Measurements from ENCODE around the gene SLC5A10. TPM values are rescaled to one million over a fixed set of nuclear protein-coding genes. Genes with fewer than 3 reads are reported as not detected.

Gene SLC5A10
- total and polyA plus RNA-seq, 2 experiments from 2014 or later, result 0.10 TPM; not detected in 1

DNA sequence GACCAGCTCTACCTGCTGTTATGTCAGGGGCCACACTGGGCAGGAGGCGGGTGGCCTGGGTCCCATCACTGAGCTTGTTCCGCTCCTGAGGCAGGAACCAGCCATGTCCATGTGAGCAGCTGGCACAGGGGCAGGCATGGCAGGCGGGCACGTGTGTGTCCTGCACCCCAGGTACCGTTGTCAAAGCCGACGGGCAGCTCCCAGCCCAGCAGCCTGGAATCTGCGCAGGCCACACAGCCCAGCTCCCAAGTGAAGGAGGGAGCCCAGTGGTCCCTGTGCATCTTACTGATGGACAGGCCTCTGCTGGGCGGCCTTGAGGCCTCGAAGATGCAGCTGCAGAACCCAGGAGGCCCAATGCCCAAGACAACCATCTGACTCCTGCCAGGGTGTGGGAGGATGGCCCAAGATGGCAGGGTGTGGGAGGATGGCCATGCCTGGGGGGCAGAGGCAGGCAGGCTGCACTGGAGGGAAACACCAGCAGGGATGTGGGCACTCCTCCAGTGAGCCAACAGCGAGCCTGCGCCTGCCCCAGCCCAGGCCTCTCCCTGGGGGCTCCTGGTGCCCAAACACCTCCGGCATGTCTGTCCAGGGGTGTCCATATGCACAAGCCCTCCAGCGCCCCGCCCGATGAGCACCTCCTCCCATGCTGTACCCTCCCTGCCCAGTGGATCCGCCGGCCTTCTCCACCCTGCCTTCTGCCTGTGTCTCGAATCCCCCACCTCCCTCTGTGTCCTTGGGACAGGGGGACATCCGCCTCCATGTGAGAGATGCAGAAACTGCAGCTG lies 39.8 kb downstream of the SLC5A10 start (continued):
- TF ChIP-seq, protein P1, sequence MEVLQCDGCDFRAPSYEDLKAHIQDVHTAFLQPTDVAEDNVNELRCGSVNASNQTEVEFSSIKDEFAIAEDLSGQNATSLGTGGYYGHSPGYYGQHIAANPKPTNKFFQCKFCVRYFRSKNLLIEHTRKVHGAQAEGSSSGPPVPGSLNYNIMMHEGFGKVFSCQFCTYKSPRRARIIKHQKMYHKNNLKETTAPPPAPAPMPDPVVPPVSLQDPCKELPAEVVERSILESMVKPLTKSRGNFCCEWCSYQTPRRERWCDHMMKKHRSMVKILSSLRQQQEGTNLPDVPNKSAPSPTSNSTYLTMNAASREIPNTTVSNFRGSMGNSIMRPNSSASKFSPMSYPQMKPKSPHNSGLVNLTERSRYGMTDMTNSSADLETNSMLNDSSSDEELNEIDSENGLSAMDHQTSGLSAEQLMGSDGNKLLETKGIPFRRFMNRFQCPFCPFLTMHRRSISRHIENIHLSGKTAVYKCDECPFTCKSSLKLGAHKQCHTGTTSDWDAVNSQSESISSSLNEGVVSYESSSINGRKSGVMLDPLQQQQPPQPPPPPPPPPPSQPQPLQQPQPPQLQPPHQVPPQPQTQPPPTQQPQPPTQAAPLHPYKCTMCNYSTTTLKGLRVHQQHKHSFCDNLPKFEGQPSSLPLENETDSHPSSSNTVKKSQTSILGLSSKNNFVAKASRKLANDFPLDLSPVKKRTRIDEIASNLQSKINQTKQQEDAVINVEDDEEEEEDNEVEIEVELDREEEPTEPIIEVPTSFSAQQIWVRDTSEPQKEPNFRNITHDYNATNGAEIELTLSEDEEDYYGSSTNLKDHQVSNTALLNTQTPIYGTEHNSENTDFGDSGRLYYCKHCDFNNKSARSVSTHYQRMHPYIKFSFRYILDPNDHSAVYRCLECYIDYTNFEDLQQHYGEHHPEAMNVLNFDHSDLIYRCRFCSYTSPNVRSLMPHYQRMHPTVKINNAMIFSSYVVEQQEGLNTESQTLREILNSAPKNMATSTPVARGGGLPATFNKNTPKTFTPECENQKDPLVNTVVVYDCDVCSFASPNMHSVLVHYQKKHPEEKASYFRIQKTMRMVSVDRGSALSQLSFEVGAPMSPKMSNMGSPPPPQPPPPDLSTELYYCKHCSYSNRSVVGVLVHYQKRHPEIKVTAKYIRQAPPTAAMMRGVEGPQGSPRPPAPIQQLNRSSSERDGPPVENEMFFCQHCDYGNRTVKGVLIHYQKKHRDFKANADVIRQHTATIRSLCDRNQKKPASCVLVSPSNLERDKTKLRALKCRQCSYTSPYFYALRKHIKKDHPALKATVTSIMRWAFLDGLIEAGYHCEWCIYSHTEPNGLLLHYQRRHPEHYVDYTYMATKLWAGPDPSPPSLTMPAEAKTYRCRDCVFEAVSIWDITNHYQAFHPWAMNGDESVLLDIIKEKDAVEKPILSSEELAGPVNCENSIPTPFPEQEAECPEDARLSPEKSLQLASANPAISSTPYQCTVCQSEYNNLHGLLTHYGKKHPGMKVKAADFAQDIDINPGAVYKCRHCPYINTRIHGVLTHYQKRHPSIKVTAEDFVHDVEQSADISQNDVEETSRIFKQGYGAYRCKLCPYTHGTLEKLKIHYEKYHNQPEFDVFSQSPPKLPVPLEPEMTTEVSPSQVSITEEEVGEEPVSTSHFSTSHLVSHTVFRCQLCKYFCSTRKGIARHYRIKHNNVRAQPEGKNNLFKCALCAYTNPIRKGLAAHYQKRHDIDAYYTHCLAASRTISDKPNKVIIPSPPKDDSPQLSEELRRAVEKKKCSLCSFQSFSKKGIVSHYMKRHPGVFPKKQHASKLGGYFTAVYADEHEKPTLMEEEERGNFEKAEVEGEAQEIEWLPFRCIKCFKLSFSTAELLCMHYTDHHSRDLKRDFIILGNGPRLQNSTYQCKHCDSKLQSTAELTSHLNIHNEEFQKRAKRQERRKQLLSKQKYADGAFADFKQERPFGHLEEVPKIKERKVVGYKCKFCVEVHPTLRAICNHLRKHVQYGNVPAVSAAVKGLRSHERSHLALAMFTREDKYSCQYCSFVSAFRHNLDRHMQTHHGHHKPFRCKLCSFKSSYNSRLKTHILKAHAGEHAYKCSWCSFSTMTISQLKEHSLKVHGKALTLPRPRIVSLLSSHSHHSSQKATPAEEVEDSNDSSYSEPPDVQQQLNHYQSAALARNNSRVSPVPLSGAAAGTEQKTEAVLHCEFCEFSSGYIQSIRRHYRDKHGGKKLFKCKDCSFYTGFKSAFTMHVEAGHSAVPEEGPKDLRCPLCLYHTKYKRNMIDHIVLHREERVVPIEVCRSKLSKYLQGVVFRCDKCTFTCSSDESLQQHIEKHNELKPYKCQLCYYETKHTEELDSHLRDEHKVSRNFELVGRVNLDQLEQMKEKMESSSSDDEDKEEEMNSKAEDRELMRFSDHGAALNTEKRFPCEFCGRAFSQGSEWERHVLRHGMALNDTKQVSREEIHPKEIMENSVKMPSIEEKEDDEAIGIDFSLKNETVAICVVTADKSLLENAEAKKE (CRISPR knock-in tag; IDR thresholded peaks at IDR 0.05), result no peak
- no peak for TF ChIP-seq CTCF (conservative IDR thresholded peaks at IDR 0.05; ENCODE audit: low read depth in 2 of 2)
- no peak for TF ChIP-seq STAT1 (IDR thresholded peaks at IDR 0.05; ENCODE audit: unreplicated experiment)
- TF ChIP-seq JUNB (IDR thresholded peaks at IDR 0.05; ENCODE audit: unreplicated experiment), result no peak

DNA sequence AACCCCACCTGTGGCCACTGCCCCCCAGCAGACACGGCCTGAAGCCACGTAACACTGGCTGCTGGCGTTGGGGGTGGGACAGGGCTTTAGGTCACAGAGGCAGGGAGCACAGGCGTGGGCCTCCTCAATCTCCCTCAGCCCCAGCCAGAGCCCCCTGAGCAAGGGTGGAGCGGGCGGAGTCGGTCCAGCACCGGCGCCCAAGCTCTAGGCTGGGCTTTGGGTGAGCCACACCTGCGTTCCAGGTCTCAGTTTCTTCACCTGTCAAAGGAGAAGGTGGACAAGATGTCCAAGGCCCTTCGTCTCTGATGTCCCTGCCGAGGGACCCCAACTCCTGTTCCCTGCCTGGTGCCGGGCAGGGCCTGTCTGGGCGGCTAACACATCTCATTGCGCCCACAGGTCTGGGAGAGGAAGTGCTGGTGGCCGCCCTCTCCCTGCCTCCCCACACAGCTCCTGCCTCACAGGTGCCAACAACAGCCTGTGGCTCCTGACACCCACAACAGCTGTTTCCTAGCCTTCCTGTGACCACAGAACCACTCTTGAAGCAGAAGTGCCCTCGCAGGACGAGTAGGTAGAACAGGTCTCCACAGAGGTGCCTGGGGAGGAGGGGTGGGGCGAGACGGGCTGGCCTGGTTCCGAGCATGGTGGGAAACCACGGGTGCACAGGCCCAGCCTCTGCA lies 40.6 kb downstream of the SLC5A10 start:
- peaks cover 57% of the 10 kb centered on the region for H3K79me2 ChIP-seq (replicated peaks; ENCODE audit: insufficient read depth)
- ATAC-seq, result no peak

More for the DNA sequence above, 40.6 kb downstream of the SLC5A10 start:
- H3K4me1 ChIP-seq (ENCODE audit: insufficient read depth), result no peaks in the 10 kb centered on the region
- no peaks in the 10 kb centered on the region for H3F3A ChIP-seq (replicated peaks; ENCODE audit: low read depth)
- no peak overlapping the region for H2AFZ ChIP-seq
- H3K4me3 ChIP-seq, result no peak overlapping the region
- Mint-ChIP-seq H3K9me3 (peaks cover 15% of the 10 kb centered on the region; the same call in 2 of the 3 replicates), H3K4me1 (peaks cover 10% of the 10 kb centered on the region; the same call in 2 of the 3 replicates), H3K27me3 (ENCODE audit: insufficient read depth, low read depth, poor library complexity) (peaks cover 3% of the 10 kb centered on the region), H3K4me3 (no peak overlapping the region), H3K36me3 (ENCODE audit: low read depth) (peaks cover 32% of the 10 kb centered on the region), H3K27ac (no peak overlapping the region)
- no peaks in the 10 kb centered on the region for H3K9me2 ChIP-seq (ENCODE audit: insufficient read depth)
- DNase-seq (ENCODE audit: low spot score), result no peak
- no peaks in the 10 kb centered on the region for H3K27me3 ChIP-seq (ENCODE audit: insufficient read depth)
- TF ChIP-seq NANOG (IDR thresholded peaks at IDR 0.05; ENCODE audit: borderline replicate concordance) (no peak), POLR2AphosphoS5 (IDR thresholded peaks at IDR 0.05; ENCODE audit: low read depth) (no peak), ZNF331 (CRISPR knock-in tag; IDR thresholded peaks at IDR 0.05; ENCODE audit: low read depth) (no peak)
- H3K36me3 ChIP-seq (ENCODE audit: insufficient read depth), result no peaks in the 10 kb centered on the region
- H3K4me2 ChIP-seq, result no peak overlapping the region
- H3K27ac ChIP-seq (ENCODE audit: low read depth), result no peak overlapping the region
- H4K20me1 ChIP-seq (replicated peaks; ENCODE audit: insufficient read depth), result peaks cover 29% of the 10 kb centered on the region; the same call in 1 of the 2 replicates

All from GM23338 (cell line).